Caco-2 (cell line): ENCODE results near the gene TMA7. TPM values are rescaled to one million over a fixed set of nuclear protein-coding genes. Genes with fewer than 3 reads are reported as not detected.
"Not testable (repeated sequence)": the region's sequence is repeated elsewhere in the genome, so short reads cannot be mapped to it uniquely, and the experiment has no call there.

Experiments used
- BruUV-seq: library from RNA; stranded (reverse); fragments of 400-500 nt; replicated peaks from 2 replicates; lab custom pipeline; 2021; lab: Mats Ljungman, UMichigan
- CTCF ChIA-PET: fragments of 300-600 bp; sonication (Branson Sonifier 250); formaldehyde crosslinking; loops from one replicate; lab custom pipeline; 2022; ENCODE audit warnings: antibody characterized with exemption; lab: Charles Lee
- POLR2A ChIA-PET: fragments of 300-600 bp; sonication (Branson Sonifier 250); formaldehyde crosslinking; loops from one replicate; lab custom pipeline; 2022; ENCODE audit warnings: antibody characterized with exemption; lab: Charles Lee
- DNase-seq, 2 experiments: peaks; one replicate each; pipeline versions ENCODE4 v3.0.0 to v3.0.0-alpha.2; 2020 to 2022
- H3K27me3 ChIP-seq: replicated peaks from 2 replicates; pipeline ENCODE4 v1.6.0; 2011; ENCODE audit warnings: low read length; ENCODE audit not compliant: control insufficient read depth, insufficient read depth
- H3K36me3 ChIP-seq: 2 replicates; pipeline ENCODE4 v1.5.1; 2011; ENCODE audit warnings: low read length; ENCODE audit not compliant: control insufficient read depth, insufficient read depth
- H3K4me1 ChIP-seq: fragments of 250-450 bp; sonication (Bioruptor Pico); 2 replicates; pipeline ENCODE4 v1.5.1; 2020; ENCODE audit warnings: mild to moderate bottlenecking
- H3K4me3 ChIP-seq: 2 replicates; pipeline ENCODE4 v1.5.1; 2011; ENCODE audit warnings: low read depth, mild to moderate bottlenecking, control low read depth, low read length
- H3K9me3 ChIP-seq: fragments of 250-450 bp; sonication (Bioruptor Pico); 2 replicates; pipeline ENCODE4 v1.5.1; 2020; ENCODE audit warnings: mild to moderate bottlenecking, moderate library complexity
- H3K27ac Mint-ChIP-seq: one replicate; pipeline ENCODE4 v1.8.0; 2022; ENCODE audit warnings: mixed read lengths; ENCODE audit not compliant: unreplicated experiment
- H3K27me3 Mint-ChIP-seq: one replicate; pipeline ENCODE4 v1.8.0; 2022; ENCODE audit warnings: mixed read lengths; ENCODE audit not compliant: insufficient read depth, unreplicated experiment
- H3K36me3 Mint-ChIP-seq: one replicate; pipeline ENCODE4 v1.8.0; 2022; ENCODE audit warnings: mild to moderate bottlenecking, mixed read lengths; ENCODE audit not compliant: insufficient read depth, unreplicated experiment
- H3K4me1 Mint-ChIP-seq: one replicate; pipeline ENCODE4 v1.8.0; 2022; ENCODE audit warnings: low read depth, mixed read lengths; ENCODE audit not compliant: unreplicated experiment
- H3K4me3 Mint-ChIP-seq: one replicate; pipeline ENCODE4 v1.8.0; 2022; ENCODE audit warnings: mild to moderate bottlenecking, moderate library complexity, mixed read lengths; ENCODE audit not compliant: unreplicated experiment
- H3K9me3 Mint-ChIP-seq: one replicate; pipeline ENCODE4 v1.8.0; 2022; ENCODE audit warnings: mixed read lengths; ENCODE audit not compliant: unreplicated experiment
- intact Hi-C: fragments of 100-400 bp; cut with micrococcal nuclease; formaldehyde crosslinking; loops from one replicate; pipeline ENCODE4 v1.10.0; 2022; ENCODE audit not compliant: unreplicated experiment
- total RNA-seq: library from RNA; stranded (reverse); gene quantifications from 2 replicates; pipeline ENCODE4 v1.2.3, GENCODE V29; 2022
- TF ChIP-seq, protein P1 (sequence below), 2 experiments: fragments of 200-600 bp in 1 of 2; IDR thresholded peaks; 1 replicate in 1 of 2; 2 replicates in 1 of 2; pipeline versions ENCODE4 v1.5.1 to v1.8.0; 2011 to 2022; ENCODE audit warnings: antibody characterized with exemption in 1 of 2, control low read depth in 1 of 2, inconsistent platforms in 1 of 2, low read depth in 1 of 2, low read length in 1 of 2, mild to moderate bottlenecking in 1 of 2, moderate library complexity in 1 of 2; ENCODE audit not compliant: insufficient read depth in 1 of 2, severe bottlenecking in 1 of 2, unreplicated experiment in 1 of 2

TMA7 gene
- total RNA-seq, 1 experiment from 2014 or later, result 205 TPM

DNA sequence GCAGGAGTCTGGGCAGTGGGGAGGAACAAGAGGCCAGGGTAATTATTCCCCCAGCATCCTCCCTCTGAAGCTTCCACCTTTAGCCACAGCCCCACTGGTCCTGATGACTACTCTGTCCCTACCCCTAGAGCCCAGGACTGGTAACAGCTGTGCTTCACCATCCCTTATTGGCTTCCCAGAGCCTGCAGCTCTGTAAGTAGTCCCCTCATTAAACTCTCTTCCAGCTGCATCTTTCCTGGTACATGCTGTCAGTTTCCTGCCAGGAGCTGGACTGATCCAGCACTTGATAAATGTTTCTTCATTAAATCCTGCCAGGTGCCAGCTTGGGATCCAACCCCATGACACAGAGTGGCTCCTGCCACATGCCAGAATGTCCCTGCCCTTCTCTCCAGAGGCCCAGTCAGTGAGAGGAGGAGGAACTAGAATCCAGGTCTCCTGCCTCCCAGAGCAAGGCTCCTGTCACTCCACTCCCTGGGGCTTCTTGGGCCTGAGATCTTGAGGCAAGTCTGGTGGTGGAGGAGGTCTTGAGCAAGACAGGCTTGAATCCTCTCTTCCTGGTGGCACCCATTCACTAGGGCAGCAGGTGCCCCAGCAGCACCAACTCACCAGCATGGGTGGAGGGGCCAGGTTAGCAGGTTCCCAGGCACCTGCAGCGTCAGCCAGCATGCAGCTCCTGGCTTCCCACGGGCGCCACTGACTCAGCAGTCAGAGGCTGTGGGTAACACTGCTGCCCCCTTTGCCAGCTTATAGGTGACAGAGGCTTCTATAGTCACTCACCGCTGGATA lies 40.5 kb upstream of the TMA7 start:
- POLR2A ChIA-PET, result interaction anchor here (2.0 kb wide), 1 partner anchor 47 kb away, joined by 7 read pairs; the partner anchor contains the start of gene ATRIP

DNA sequence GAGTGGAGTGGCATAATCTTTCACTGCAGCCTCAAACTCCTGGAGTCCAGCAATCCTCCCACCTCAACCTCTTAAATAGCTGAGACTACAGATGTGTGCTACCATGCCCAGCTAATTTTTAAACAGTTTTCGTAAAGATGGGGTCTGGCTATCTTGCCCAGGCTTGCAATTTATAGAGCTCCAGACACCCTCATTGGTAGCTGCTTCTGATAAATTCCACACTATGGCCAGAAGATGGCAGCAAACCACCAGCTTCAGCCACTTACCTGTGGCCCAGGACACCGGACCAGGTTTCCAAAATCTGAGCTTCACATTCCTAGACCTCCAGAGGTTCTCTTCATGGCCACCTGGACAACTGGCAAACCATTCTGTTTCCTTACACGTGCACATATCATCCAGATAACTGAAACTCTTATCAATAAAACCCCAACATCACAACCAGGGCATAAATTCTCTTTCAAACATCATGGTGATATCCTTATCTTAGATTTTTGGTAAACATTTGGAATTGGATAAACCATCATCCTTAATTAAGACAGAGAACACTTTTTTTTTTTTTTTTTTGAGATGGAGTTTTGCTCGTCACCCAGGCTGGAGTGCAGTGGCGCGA lies 39.1 kb upstream of the TMA7 start:
- H3K36me3 Mint-ChIP-seq, result peaks cover 52% of the 10 kb centered on the region
- H3K27me3 Mint-ChIP-seq, result no peaks in the 10 kb centered on the region
- ChIA-PET POLR2A (interaction anchor here (0.8 to 2.0 kb wide), 5 partner anchors 33 to 133 kb away, joined by 3 to 22 read pairs (median 7); partner anchors contain the start of genes ATRIP, CCDC51 and TMA7), CTCF (interaction anchor here (0.6 to 12.8 kb wide), 28 partner anchors 10 to 1517 kb away, joined by 3 to 405 read pairs (median 6); partner anchors contain the start of genes ATRIP, CCDC51, CDC25A and FBXW12)
- H3K4me3 Mint-ChIP-seq, result no peak overlapping the region
- no peaks in the 10 kb centered on the region for H3K9me3 Mint-ChIP-seq
- Histone ChIP-seq H3K27me3 (no peaks in the 10 kb centered on the region), H3K36me3 (peaks cover 2% of the 10 kb centered on the region), H3K9me3 (no peaks in the 10 kb centered on the region), H3K4me1 (no peaks in the 10 kb centered on the region), H3K4me3 (no peak overlapping the region)
- BruUV-seq, result TSS peak; percentile 6
- TF ChIP-seq, protein P1, sequence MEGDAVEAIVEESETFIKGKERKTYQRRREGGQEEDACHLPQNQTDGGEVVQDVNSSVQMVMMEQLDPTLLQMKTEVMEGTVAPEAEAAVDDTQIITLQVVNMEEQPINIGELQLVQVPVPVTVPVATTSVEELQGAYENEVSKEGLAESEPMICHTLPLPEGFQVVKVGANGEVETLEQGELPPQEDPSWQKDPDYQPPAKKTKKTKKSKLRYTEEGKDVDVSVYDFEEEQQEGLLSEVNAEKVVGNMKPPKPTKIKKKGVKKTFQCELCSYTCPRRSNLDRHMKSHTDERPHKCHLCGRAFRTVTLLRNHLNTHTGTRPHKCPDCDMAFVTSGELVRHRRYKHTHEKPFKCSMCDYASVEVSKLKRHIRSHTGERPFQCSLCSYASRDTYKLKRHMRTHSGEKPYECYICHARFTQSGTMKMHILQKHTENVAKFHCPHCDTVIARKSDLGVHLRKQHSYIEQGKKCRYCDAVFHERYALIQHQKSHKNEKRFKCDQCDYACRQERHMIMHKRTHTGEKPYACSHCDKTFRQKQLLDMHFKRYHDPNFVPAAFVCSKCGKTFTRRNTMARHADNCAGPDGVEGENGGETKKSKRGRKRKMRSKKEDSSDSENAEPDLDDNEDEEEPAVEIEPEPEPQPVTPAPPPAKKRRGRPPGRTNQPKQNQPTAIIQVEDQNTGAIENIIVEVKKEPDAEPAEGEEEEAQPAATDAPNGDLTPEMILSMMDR (IDR thresholded peaks at IDR 0.05; ENCODE audit: insufficient read depth in 1 of 2, low read depth in 1 of 2, low read length in 1 of 2, severe bottlenecking in 1 of 2, unreplicated experiment in 1 of 2), result peak; percentile 73 to 87
- DNase-seq, result peak; percentile 75 to 76
- H3K4me1 Mint-ChIP-seq, result peaks cover 11% of the 10 kb centered on the region
- intact Hi-C loops, result loop anchor here (1.0 to 2.0 kb wide), 3 partner anchors 35 to 168 kb away; no protein-coding TSS in a partner anchor
- peak overlapping the region; percentile 63 for H3K27ac Mint-ChIP-seq

More for the DNA sequence above, 40.5 kb upstream of the TMA7 start:
- CTCF ChIA-PET, result interaction anchor here (0.9 to 12.8 kb wide), 4 partner anchors 29 to 205 kb away, joined by 3 to 405 read pairs (median 10); partner anchors contain the start of genes CCDC51 and TMA7
- intact Hi-C loops, result loop anchor here (2.0 kb wide), 1 partner anchor 167 kb away; no protein-coding TSS in a partner anchor
- Mint-ChIP-seq H3K36me3 (peaks cover 44% of the 10 kb centered on the region), H3K27ac (peak overlapping the region; percentile 40), H3K4me3 (no peak overlapping the region), H3K27me3 (no peaks in the 10 kb centered on the region), H3K4me1 (peaks cover 11% of the 10 kb centered on the region), H3K9me3 (no peaks in the 10 kb centered on the region)
- TF ChIP-seq, protein P1 (IDR thresholded peaks at IDR 0.05; ENCODE audit: insufficient read depth in 1 of 2, low read depth in 1 of 2, low read length in 1 of 2, severe bottlenecking in 1 of 2, unreplicated experiment in 1 of 2), result no peak
- no peaks in the 10 kb centered on the region for H3K9me3 ChIP-seq
- H3K36me3 ChIP-seq, result peaks cover 2% of the 10 kb centered on the region
- DNase-seq, result peak in 1 of 2 experiments; percentile 31
- no TSS peak for BruUV-seq
- no peaks in the 10 kb centered on the region for H3K27me3 ChIP-seq
- no peak overlapping the region for H3K4me3 ChIP-seq
- no peaks in the 10 kb centered on the region for H3K4me1 ChIP-seq

DNA sequence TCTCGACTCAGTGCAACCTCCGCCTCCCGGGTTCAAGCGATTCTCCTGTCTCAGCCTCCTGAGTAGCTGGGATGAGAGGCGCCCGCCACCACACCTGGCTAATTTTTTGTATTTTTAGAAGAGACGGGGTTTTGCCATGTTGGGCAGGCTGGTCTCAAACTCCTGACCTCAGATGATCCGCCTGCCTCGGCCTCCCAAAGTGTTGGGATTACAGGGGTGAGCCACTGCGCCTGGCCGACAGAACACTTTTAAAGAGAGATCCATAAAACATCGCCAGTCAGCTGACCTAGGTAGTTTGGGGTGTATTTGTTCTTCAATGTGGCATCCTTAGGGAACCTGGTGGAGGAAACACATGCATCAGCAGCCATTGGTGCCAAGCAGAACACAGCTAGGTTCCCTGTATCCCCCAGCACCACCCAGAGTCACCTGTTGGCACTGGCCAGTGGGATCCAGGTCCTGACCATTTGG lies 38.6 kb upstream of the TMA7 start:
- Mint-ChIP-seq H3K36me3 (peaks cover 57% of the 10 kb centered on the region), H3K4me1 (peaks cover 11% of the 10 kb centered on the region)
- H3K27me3 ChIP-seq, H3K27ac Mint-ChIP-seq, H3K36me3 ChIP-seq, H3K27me3 Mint-ChIP-seq, DNase-seq, H3K9me3 Mint-ChIP-seq, BruUV-seq, H3K4me3 ChIP-seq, H3K9me3 ChIP-seq, H3K4me1 ChIP-seq, H3K4me3 Mint-ChIP-seq: not testable (repeated sequence)
- CTCF ChIA-PET, result interaction anchor here (0.6 to 12.8 kb wide), 28 partner anchors 9 to 1517 kb away, joined by 3 to 405 read pairs (median 6); partner anchors contain the start of genes ATRIP, CCDC51, CDC25A and FBXW12
- intact Hi-C loops, result loop anchor here (1.0 to 2.0 kb wide), 3 partner anchors 35 to 169 kb away; no protein-coding TSS in a partner anchor
- POLR2A ChIA-PET, result interaction anchor here (1.0 to 2.0 kb wide), 4 partner anchors 32 to 45 kb away, joined by 7 to 22 read pairs (median 8); partner anchors contain the start of genes ATRIP, CCDC51 and TMA7
